ENCODE measurements around the gene VMAC. TPM values are rescaled to one million over a fixed set of nuclear protein-coding genes. Genes with fewer than 3 reads are reported as not detected.

VMAC gene
- total and polyA plus RNA-seq, 2 of the 13 experiments (the other 11 are each of a cell fraction or from before 2014, with no cell fraction given) = 2.4 TPM

- TF ChIP-seq ZNF709 (CRISPR knock-in tag; IDR thresholded peaks at IDR 0.05) (no peak), KDM4B (CRISPR knock-in tag; IDR thresholded peaks at IDR 0.05) (no peak), ZNF720 (CRISPR knock-in tag; IDR thresholded peaks at IDR 0.05) (no peak), ZNF614 (CRISPR knock-in tag; IDR thresholded peaks at IDR 0.05; ENCODE audit: borderline replicate concordance) (no peak), YEATS2 (CRISPR knock-in tag; IDR thresholded peaks at IDR 0.05; ENCODE audit: borderline replicate concordance) (no peak; the same call in 1 of the 2 replicates), ZBTB2 (CRISPR knock-in tag; IDR thresholded peaks at IDR 0.05; ENCODE audit: low read depth) (no peak; the same call in 1 of the 2 replicates), ELF1 (CRISPR knock-in tag; IDR thresholded peaks at IDR 0.05) (peak; percentile 88), GTF3A (CRISPR knock-in tag; conservative IDR thresholded peaks at IDR 0.05) (no peak), NCOA2 (CRISPR knock-in tag; IDR thresholded peaks at IDR 0.05) (no peak; the same call in 1 of the 2 replicates), ELF4 (CRISPR knock-in tag; IDR thresholded peaks at IDR 0.05; ENCODE audit: borderline replicate concordance) (no peak), ATF1 (CRISPR knock-in tag; IDR thresholded peaks at IDR 0.05) (0 out of 2 replicates have a peak, but pooled peaks have one; percentile 10), IRX3 (CRISPR knock-in tag; IDR thresholded peaks at IDR 0.05; ENCODE audit: borderline replicate concordance, low read depth) (0 out of 2 replicates have a peak, but pooled peaks have one; percentile 53), RAD51 (IDR thresholded peaks at IDR 0.05; ENCODE audit: borderline replicate concordance) (no peak), FOXA1 (IDR thresholded peaks at IDR 0.05) (no peak), FOXA1 (CRISPR knock-in tag; IDR thresholded peaks at IDR 0.05) (no peak), TSC22D2 (CRISPR knock-in tag; IDR thresholded peaks at IDR 0.05; ENCODE audit: borderline replicate concordance) (no peak), ZBTB37 (CRISPR knock-in tag; IDR thresholded peaks at IDR 0.05) (no peak), ADNP (CRISPR knock-in tag; IDR thresholded peaks at IDR 0.05) (no peak), ZNF710 (CRISPR knock-in tag; IDR thresholded peaks at IDR 0.05; ENCODE audit: borderline replicate concordance) (no peak), REST (IDR thresholded peaks at IDR 0.05; ENCODE audit: borderline replicate concordance in 1 of 2, low read depth in 1 of 2, low read length in 2 of 2) (no peak)
Measured at GRCh38 chr19:5904352-5905113, at the start of gene VMAC (continued).
